SU-DHL-6 (cell line): ENCODE results near the gene NCBP3.
"Not testable (repeated sequence)": the region's sequence is repeated elsewhere in the genome, so short reads cannot be mapped to it uniquely, and the experiment has no call there.

Experiments
- H2AFZ ChIP-seq: fragments of 200-600 bp; sonication (generic); 2 replicates; pipeline ENCODE4 v1.6.1; 2014; ENCODE audit warnings: low read depth, mild to moderate bottlenecking, moderate library complexity, mixed read lengths, antibody characterized with exemption, low read length; ENCODE audit not compliant: severe bottlenecking
- H3F3A ChIP-seq: fragments of 200-600 bp; shearing (Covaris generic); 2 replicates; pipeline ENCODE4 v1.6.0; 2016; ENCODE audit warnings: antibody characterized with exemption, mild to moderate bottlenecking; ENCODE audit not compliant: insufficient read depth
- H3K27ac ChIP-seq: fragments of 200-600 bp; sonication (generic); 2 replicates; pipeline ENCODE4 v1.5.1; 2016; ENCODE audit warnings: low read depth, mild to moderate bottlenecking, low read length, moderate library complexity, mixed read lengths
- H3K27me3 ChIP-seq: fragments of 200-600 bp; sonication (generic), shearing (Covaris generic); 2 replicates; pipeline ENCODE4 v1.6.0; 2014; ENCODE audit warnings: mild to moderate bottlenecking, low read length
- H3K36me3 ChIP-seq: fragments of 200-600 bp; sonication (generic); 2 replicates; pipeline ENCODE4 v1.6.1; 2014; ENCODE audit warnings: mild to moderate bottlenecking, low read length, mixed read lengths
- H3K4me2 ChIP-seq: fragments of 300-600, 200-600 bp; shearing (Covaris generic), sonication (generic); 2 replicates; pipeline ENCODE4 v1.6.0; 2014; ENCODE audit warnings: low read length, low read depth, mild to moderate bottlenecking; ENCODE audit not compliant: poor library complexity, severe bottlenecking
- H3K4me3 ChIP-seq: fragments of 200-600 bp; sonication (generic); 2 replicates; pipeline ENCODE4 v1.5.1; 2014; ENCODE audit warnings: antibody characterized with exemption, low read length, mild to moderate bottlenecking, mixed read lengths; ENCODE audit not compliant: insufficient read depth, poor library complexity, severe bottlenecking
- H3K79me2 ChIP-seq: fragments of 200-600 bp; sonication (generic); 2 replicates; pipeline ENCODE4 v1.6.1; 2014; ENCODE audit warnings: mild to moderate bottlenecking, low read length, moderate library complexity; ENCODE audit not compliant: insufficient read depth
- H3K9ac ChIP-seq: fragments of 200-600 bp; sonication (generic); 2 replicates; pipeline ENCODE4 v1.7.0; 2014; ENCODE audit warnings: mild to moderate bottlenecking, low read length
- H3K9me2 ChIP-seq: fragments of 200-600 bp; sonication (generic); replicated peaks from 2 replicates; pipeline ENCODE4 v1.6.1; 2014; ENCODE audit warnings: low read length; ENCODE audit not compliant: insufficient read depth
- H3K9me3 ChIP-seq: fragments of 200-600 bp; sonication (generic); 2 replicates; pipeline ENCODE4 v1.6.1; 2014; ENCODE audit warnings: low read length, mixed read lengths; ENCODE audit not compliant: insufficient read depth
- H4K20me1 ChIP-seq: fragments of 200-600 bp; sonication (generic); 2 replicates; pipeline ENCODE4 v1.6.1; 2014; ENCODE audit warnings: low read depth, mild to moderate bottlenecking, antibody characterized with exemption, low read length, moderate library complexity, mixed read lengths
- EZH2phosphoT487 ChIP-seq: fragments of 200-600 bp; sonication (generic), shearing (Covaris generic); conservative IDR thresholded peaks from 2 replicates; pipeline ENCODE4 v1.6.1; 2018; ENCODE audit warnings: mild to moderate bottlenecking, antibody characterized with exemption, low read length, moderate library complexity, mixed read lengths
- TF ChIP-seq, protein P1 (sequence below): fragments of 200-600 bp; sonication (generic); IDR thresholded peaks from one replicate; pipeline ENCODE4 v1.5.1; 2017; ENCODE audit warnings: antibody characterized with exemption, mild to moderate bottlenecking, low read length, moderate library complexity; ENCODE audit not compliant: insufficient read depth, poor library complexity, severe bottlenecking

The NCBP3 gene

DNA sequence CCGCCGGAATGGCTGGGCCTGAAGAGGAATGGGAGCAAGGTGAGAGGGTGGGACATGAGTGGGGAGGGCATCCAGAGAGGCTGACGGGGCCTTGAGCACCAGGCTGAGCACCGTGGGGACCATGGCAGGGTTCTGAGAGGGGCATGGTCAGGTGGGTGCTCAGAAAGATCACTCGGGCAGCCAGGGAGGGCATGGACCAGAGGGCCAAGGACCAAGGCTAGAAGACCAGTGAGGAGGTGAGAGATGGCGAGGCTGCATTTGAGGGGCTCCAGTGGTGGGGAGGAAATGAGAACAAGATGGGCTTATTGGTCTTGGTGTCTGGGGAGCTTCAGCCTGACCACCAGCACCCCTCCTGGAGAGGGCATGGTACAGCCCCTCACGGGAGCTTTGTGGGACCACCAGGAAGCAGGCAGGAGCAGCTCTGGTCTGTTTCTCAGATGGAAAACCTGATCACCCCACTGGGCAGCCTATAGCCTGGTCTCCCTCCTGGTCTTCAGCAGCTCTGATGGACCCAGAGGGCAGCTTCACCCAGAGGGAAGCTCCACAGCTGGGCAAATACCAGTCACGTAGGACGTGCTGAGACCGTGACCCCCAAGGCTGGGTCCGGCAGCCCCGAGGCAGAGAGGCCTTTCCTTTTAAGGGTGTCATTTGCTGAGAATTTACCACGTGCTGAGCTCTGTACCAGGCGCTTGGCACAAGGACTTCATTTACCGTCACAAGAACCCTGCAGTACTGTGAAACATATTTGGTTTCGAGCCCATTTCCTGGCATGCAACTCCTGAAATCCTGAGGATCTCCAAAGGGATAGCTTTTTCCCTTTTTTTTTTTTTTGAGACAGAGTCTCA lies 11.4 kb upstream of the NCBP3 start:
- no peak for TF ChIP-seq EZH2phosphoT487
- TF ChIP-seq, protein P1, sequence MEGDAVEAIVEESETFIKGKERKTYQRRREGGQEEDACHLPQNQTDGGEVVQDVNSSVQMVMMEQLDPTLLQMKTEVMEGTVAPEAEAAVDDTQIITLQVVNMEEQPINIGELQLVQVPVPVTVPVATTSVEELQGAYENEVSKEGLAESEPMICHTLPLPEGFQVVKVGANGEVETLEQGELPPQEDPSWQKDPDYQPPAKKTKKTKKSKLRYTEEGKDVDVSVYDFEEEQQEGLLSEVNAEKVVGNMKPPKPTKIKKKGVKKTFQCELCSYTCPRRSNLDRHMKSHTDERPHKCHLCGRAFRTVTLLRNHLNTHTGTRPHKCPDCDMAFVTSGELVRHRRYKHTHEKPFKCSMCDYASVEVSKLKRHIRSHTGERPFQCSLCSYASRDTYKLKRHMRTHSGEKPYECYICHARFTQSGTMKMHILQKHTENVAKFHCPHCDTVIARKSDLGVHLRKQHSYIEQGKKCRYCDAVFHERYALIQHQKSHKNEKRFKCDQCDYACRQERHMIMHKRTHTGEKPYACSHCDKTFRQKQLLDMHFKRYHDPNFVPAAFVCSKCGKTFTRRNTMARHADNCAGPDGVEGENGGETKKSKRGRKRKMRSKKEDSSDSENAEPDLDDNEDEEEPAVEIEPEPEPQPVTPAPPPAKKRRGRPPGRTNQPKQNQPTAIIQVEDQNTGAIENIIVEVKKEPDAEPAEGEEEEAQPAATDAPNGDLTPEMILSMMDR, result no peak
- H3K27me3 ChIP-seq, result no peaks in the 10 kb centered on the region
- H2AFZ ChIP-seq, result no peak overlapping the region
- H3K9me2 ChIP-seq, result no peaks in the 10 kb centered on the region
- no peaks in the 10 kb centered on the region for H3K36me3 ChIP-seq
- no peak overlapping the region for H3K27ac ChIP-seq
- no peak overlapping the region for H3K4me2 ChIP-seq
- no peaks in the 10 kb centered on the region for H3K79me2 ChIP-seq
- H3F3A ChIP-seq, result no peaks in the 10 kb centered on the region
- no peak overlapping the region for H3K9ac ChIP-seq
- no peaks in the 10 kb centered on the region for H3K9me3 ChIP-seq
- no peak overlapping the region for H3K4me3 ChIP-seq
- no peaks in the 10 kb centered on the region for H4K20me1 ChIP-seq

GRCh38 chr17:3854204-3854603 lies 8.2 kb upstream of the NCBP3 start:
- not testable (repeated sequence) for H3K27ac ChIP-seq, H2AFZ ChIP-seq, H3K4me2 ChIP-seq, H3K9me2 ChIP-seq, H3K4me3 ChIP-seq, H3K79me2 ChIP-seq, H3K9ac ChIP-seq, H3F3A ChIP-seq, H3K36me3 ChIP-seq, H4K20me1 ChIP-seq, H3K9me3 ChIP-seq, H3K27me3 ChIP-seq

GRCh38 chr17:3852561-3852960 lies 6.5 kb upstream of the NCBP3 start:
- Histone ChIP-seq H3K4me3 (no peak overlapping the region), H3K4me2 (no peak overlapping the region), H3K27me3 (no peaks in the 10 kb centered on the region), H3K79me2 (no peaks in the 10 kb centered on the region), H3K9me3 (no peaks in the 10 kb centered on the region), H3K9me2 (no peaks in the 10 kb centered on the region), H4K20me1 (no peaks in the 10 kb centered on the region), H3K9ac (no peak overlapping the region), H3K36me3 (no peaks in the 10 kb centered on the region), H3F3A (no peaks in the 10 kb centered on the region), H3K27ac (no peak overlapping the region), H2AFZ (no peak overlapping the region)
- no peak for TF ChIP-seq EZH2phosphoT487
- TF ChIP-seq, protein P1, result no peak

GRCh38 chr17:3851461-3852100 lies 5.5 kb upstream of the NCBP3 start:
- Histone ChIP-seq H3K9me2 (no peaks in the 10 kb centered on the region), H3K9me3 (no peaks in the 10 kb centered on the region), H3K79me2 (no peaks in the 10 kb centered on the region), H3K36me3 (no peaks in the 10 kb centered on the region), H3K27me3 (no peaks in the 10 kb centered on the region), H3K9ac (no peak overlapping the region), H2AFZ (no peak overlapping the region), H3K27ac (no peak overlapping the region), H4K20me1 (no peaks in the 10 kb centered on the region), H3K4me3 (no peak overlapping the region), H3F3A (no peaks in the 10 kb centered on the region), H3K4me2 (no peak overlapping the region)
- no peak for TF ChIP-seq EZH2phosphoT487
- TF ChIP-seq, protein P1, result no peak
